PFSK-1 (cell line): ENCODE data around the gene FABP6.

Source experiments
- REST ChIP-seq, 2 experiments: IDR thresholded peaks; 2 replicates each; pipeline versions ENCODE4 v1.6.1 to v1.8.0; 2011 to 2012; ENCODE audit warnings: low read depth in 2 of 2, low read length in 2 of 2, control low read depth in 1 of 2, inconsistent platforms in 1 of 2, mild to moderate bottlenecking in 1 of 2, moderate library complexity in 1 of 2; ENCODE audit not compliant: insufficient read depth in 1 of 2
- SIN3A ChIP-seq: IDR thresholded peaks from 2 replicates; pipeline ENCODE4 v1.6.1; 2012; ENCODE audit warnings: mild to moderate bottlenecking, low read length, moderate library complexity, borderline replicate concordance; ENCODE audit not compliant: insufficient read depth
- TAF1 ChIP-seq: IDR thresholded peaks from 2 replicates; pipeline ENCODE4 v1.6.1; 2012; ENCODE audit warnings: low read length, control low read depth, borderline replicate concordance; ENCODE audit not compliant: insufficient read depth

- TF ChIP-seq REST (IDR thresholded peaks at IDR 0.05; ENCODE audit: insufficient read depth in 1 of 2, low read depth in 2 of 2, low read length in 2 of 2) (no peak), SIN3A (no peak), TAF1 (no peak)
Observed at GRCh38 chr5:160198841-160199409, 30.4 kb upstream of the FABP6 start.
